RWPE2 (cell line): ENCODE measurements around the gene CCNH.

Source experiments
- ATAC-seq: fragments of 200-7000 bp; cut with Tn5 transposase; 3 replicates; pipeline ENCODE4 v1.9.1; 2021; ENCODE audit warnings: low read depth
- DNase-seq: peaks from one replicate; pipeline ENCODE4 v3.0.0-alpha.2; 2020; ENCODE audit warnings: low spot score
- H3K27ac ChIP-seq: fragments of 450-650 bp; 2 replicates; pipeline ENCODE4 v1.5.1; 2017; ENCODE audit warnings: mild to moderate bottlenecking; ENCODE audit not compliant: poor library complexity, severe bottlenecking
- H3K27me3 ChIP-seq: fragments of 250-450 bp; sonication (Bioruptor Pico); 2 replicates; pipeline ENCODE4 v1.5.1; 2021; ENCODE audit warnings: mild to moderate bottlenecking, moderate library complexity; ENCODE audit not compliant: insufficient read depth, poor library complexity, severe bottlenecking
- H3K36me3 ChIP-seq: fragments of 250-450 bp; sonication (Bioruptor Pico); 2 replicates; pipeline ENCODE4 v1.5.1; 2020; ENCODE audit warnings: low read depth, mild to moderate bottlenecking, moderate library complexity
- H3K4me1 ChIP-seq: fragments of 250-450 bp; sonication (Bioruptor Pico); 2 replicates; pipeline ENCODE4 v1.5.1; 2021; ENCODE audit warnings: mild to moderate bottlenecking, moderate library complexity; ENCODE audit not compliant: insufficient read depth, poor library complexity, severe bottlenecking
- H3K4me3 ChIP-seq: fragments of 250-450 bp; sonication (Bioruptor Pico); 2 replicates; pipeline ENCODE4 v1.5.1; 2021; ENCODE audit warnings: mild to moderate bottlenecking, moderate library complexity; ENCODE audit not compliant: severe bottlenecking
- H3K9me3 ChIP-seq: fragments of 250-450 bp; sonication (Bioruptor Pico); 2 replicates; pipeline ENCODE4 v1.5.1; 2021; ENCODE audit warnings: mild to moderate bottlenecking, moderate library complexity; ENCODE audit not compliant: severe bottlenecking
- TF ChIP-seq, protein P1 (sequence below): fragments of 450-650 bp; IDR thresholded peaks from one replicate; pipeline ENCODE4 v1.5.1; 2017; ENCODE audit warnings: mild to moderate bottlenecking, moderate library complexity; ENCODE audit not compliant: poor library complexity, severe bottlenecking

CCNH gene

DNA sequence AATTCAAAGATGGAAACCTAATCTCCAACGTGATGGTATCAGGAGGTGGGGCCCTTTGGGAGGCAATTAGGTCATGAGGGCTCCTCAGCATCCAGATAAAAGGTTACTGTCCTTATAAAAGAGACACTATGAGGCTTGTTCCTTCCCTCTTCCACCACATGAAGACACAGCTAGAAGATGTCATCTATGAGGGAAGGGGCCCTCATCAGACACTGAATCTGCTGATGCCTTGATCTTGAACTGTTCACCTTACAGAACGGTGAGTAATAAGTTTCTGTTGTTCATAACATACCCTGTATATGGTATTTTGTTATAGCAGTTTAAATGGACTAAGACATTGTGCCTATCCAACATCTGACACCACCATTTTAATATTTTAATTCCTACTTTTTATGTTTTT is 19.7 kb upstream of the CCNH start:
- H3K9me3 ChIP-seq = no peaks in the 10 kb centered on the region
- H3K4me1 ChIP-seq = peaks cover 4% of the 10 kb centered on the region
- H3K27ac ChIP-seq = no peak overlapping the region
- no peaks in the 10 kb centered on the region for H3K36me3 ChIP-seq
- ATAC-seq (no peak), DNase-seq (no peak)
- TF ChIP-seq, protein P1, sequence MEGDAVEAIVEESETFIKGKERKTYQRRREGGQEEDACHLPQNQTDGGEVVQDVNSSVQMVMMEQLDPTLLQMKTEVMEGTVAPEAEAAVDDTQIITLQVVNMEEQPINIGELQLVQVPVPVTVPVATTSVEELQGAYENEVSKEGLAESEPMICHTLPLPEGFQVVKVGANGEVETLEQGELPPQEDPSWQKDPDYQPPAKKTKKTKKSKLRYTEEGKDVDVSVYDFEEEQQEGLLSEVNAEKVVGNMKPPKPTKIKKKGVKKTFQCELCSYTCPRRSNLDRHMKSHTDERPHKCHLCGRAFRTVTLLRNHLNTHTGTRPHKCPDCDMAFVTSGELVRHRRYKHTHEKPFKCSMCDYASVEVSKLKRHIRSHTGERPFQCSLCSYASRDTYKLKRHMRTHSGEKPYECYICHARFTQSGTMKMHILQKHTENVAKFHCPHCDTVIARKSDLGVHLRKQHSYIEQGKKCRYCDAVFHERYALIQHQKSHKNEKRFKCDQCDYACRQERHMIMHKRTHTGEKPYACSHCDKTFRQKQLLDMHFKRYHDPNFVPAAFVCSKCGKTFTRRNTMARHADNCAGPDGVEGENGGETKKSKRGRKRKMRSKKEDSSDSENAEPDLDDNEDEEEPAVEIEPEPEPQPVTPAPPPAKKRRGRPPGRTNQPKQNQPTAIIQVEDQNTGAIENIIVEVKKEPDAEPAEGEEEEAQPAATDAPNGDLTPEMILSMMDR = no peak
- no peak overlapping the region for H3K4me3 ChIP-seq
- H3K27me3 ChIP-seq = no peaks in the 10 kb centered on the region

DNA sequence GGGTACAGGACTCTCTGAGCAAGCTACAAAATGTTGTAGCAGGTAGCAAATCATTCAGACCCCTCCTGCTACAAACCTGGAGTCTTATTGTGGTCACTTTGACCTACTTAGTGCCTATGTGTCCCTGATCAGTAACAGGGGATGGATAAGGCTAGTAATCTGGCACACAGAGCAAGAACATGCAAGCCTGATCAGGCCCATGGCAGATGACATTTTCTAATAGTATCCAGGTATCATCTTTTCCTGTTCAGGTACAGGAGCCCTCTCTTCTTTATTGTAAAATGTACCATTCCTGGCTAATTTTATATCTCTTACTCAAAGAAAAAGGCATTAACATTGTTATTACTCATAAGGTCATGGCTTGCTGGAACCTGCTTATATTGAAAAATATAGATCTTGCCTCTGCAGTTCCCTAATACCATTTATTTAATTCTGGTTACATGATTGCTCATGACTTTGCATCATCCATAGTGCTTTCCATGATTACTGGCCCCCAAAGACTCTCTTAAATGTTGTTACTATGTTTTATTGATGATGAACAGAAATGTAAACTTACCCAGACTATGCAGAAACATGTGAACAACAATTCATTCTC is 18.2 kb upstream of the CCNH start:
- H3K36me3 ChIP-seq = no peaks in the 10 kb centered on the region
- no peaks in the 10 kb centered on the region for H3K9me3 ChIP-seq
- H3K4me1 ChIP-seq = peaks cover 4% of the 10 kb centered on the region
- no peak overlapping the region for H3K4me3 ChIP-seq
- H3K27me3 ChIP-seq = no peaks in the 10 kb centered on the region
- peak; percentile 55; the same call in 2 of the 3 replicates for ATAC-seq
- no peak for DNase-seq
- no peak overlapping the region for H3K27ac ChIP-seq
- TF ChIP-seq, protein P1 = no peak

DNA sequence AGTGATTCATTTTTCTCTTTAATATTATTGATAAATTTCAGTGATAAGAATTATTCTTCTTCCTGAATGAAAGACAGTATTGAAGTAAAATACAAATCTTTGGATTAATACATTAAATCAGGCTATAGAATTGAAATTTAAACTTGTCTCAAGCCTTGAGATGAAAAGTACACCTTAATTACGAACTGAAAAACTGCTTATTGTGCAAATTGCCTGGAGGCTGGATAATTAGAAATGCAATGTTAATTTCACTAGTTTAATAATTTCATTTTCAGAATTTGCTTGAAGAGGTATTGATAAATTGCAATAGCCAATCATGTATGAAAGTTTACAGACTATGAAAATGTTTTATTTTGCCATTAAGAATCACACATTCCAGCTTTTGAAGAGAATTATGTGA is 11.0 kb upstream of the CCNH start:
- H3K9me3 ChIP-seq = no peaks in the 10 kb centered on the region
- H3K36me3 ChIP-seq = no peaks in the 10 kb centered on the region
- no peak for ATAC-seq
- H3K4me1 ChIP-seq = no peaks in the 10 kb centered on the region
- no peak overlapping the region for H3K4me3 ChIP-seq
- H3K27me3 ChIP-seq = no peaks in the 10 kb centered on the region
- H3K27ac ChIP-seq = no peak overlapping the region
- no peak for DNase-seq
- TF ChIP-seq, protein P1 = no peak

DNA sequence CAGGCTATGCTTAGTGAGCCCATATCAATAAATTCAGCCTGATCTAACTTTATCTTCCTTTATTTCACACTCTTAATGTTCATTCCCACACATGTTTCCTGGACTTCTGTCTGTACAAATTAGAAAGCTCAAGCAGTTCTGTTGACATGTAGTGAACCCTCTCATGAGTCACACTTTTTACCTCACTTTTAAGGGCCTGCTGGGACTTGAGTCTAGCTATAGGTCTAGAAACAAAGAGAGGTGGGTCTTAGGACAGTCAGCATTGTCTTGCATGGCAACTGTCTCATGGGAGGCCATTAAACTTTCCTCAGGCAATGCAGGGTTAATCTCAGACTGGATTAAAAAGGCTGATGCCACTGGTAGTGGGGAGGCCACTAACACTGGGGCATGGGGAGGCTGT is 8.6 kb upstream of the CCNH start:
- Histone ChIP-seq H3K4me3 (no peak overlapping the region), H3K27ac (no peak overlapping the region), H3K27me3 (no peaks in the 10 kb centered on the region), H3K9me3 (no peaks in the 10 kb centered on the region), H3K4me1 (no peaks in the 10 kb centered on the region), H3K36me3 (no peaks in the 10 kb centered on the region)
- DNase-seq = no peak
- TF ChIP-seq, protein P1 = no peak
- ATAC-seq = peak; percentile 96

DNA sequence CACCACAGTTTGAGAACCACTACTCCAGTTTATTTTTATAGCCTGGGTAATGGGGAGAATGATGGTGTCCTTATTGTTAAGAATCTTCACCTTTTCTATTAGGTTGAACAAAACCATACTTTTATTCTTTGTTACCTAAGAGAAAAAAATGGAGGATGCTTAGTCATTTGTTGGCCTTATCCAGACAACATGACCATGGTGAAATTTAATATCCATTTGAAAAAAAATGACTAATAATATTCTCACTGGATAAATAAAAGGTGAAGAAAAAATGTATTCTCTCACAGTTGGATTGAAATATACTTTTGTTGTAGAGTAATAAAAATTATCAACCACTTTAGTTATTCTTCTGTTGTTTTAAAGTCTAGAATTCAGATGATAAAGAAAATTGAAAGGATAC is 5.8 kb upstream of the CCNH start:
- ATAC-seq = no peak
- TF ChIP-seq, protein P1 = no peak
- no peaks in the 10 kb centered on the region for H3K9me3 ChIP-seq

More for the DNA sequence above, 5.8 kb upstream of the CCNH start:
- Histone ChIP-seq H3K27ac (no peak overlapping the region), H3K4me3 (no peak overlapping the region), H3K36me3 (no peaks in the 10 kb centered on the region), H3K27me3 (no peaks in the 10 kb centered on the region), H3K4me1 (no peaks in the 10 kb centered on the region)
- no peak for DNase-seq
